GM12878 (cell line): ENCODE results near the gene PIEZO2. TPM values are rescaled to one million over a fixed set of nuclear protein-coding genes. Genes with fewer than 3 reads are reported as not detected.

ENCODE experiments used
- ATAC-seq: fragments of 200-7000 bp; cut with Tn5 transposase; 3 replicates; pipeline ENCODE4 v1.9.1; 2020; ENCODE audit warnings: mild to moderate bottlenecking, moderate library complexity
- BruUV-seq: library from RNA; stranded (reverse); fragments of 400-500 nt; replicated peaks from 2 replicates; lab custom pipeline; 2021; lab: Mats Ljungman, UMichigan
- CTCF ChIA-PET: fragments of 300-600 bp; sonication (Branson Sonifier 250); formaldehyde crosslinking; extraction: SDS; loops from one replicate; lab custom pipeline; 2021; ENCODE audit warnings: inconsistent platforms; lab: Yijun Ruan, JAX
- POLR2A ChIA-PET: fragments of 350-600 bp; formaldehyde crosslinking; extraction: SDS; loops from one replicate; lab custom pipeline; 2021; ENCODE audit warnings: inconsistent platforms; lab: Charles Lee
- RAD21 ChIA-PET: fragments of 300-600 bp; sonication (Branson Sonifier 250); formaldehyde crosslinking; loops from one replicate; lab custom pipeline; 2023; ENCODE audit warnings: antibody characterized with exemption; ENCODE audit not compliant: unreplicated experiment; lab: Charles Lee
- SMC1A ChIA-PET: fragments of 300-600 bp; sonication (Branson Sonifier 250); formaldehyde crosslinking; loops from one replicate; lab custom pipeline; 2023; ENCODE audit not compliant: unreplicated experiment, uncharacterized antibody; lab: Charles Lee
- DNase-seq: peaks from one replicate; pipeline ENCODE4 v3.0.0-alpha.2; 2011; ENCODE audit warnings: low read depth, low spot score
- FAIRE-seq: peaks from 3 replicates; lab custom pipeline; 2011; peaks lifted over from hg19 to GRCh38; lab: Jason Lieb, UNC
- H2AFZ ChIP-seq: 2 replicates; pipeline ENCODE4 v1.6.0; 2011; ENCODE audit warnings: low read depth, low read length, control low read depth; ENCODE audit not compliant: control insufficient read depth
- H3K27ac ChIP-seq: 2 replicates; pipeline ENCODE4 v1.5.1; 2011; ENCODE audit warnings: control low read depth; ENCODE audit not compliant: control insufficient read depth, insufficient read depth
- H3K27me3 ChIP-seq, 2 experiments: replicated peaks in 1 of 2; 2 replicates each; pipeline versions ENCODE4 v1.6.0 to v1.6.1; 2011; ENCODE audit warnings: low read length in 1 of 2; ENCODE audit not compliant: control insufficient read depth in 2 of 2, insufficient read depth in 2 of 2
- H3K36me3 ChIP-seq, 2 experiments: 2 replicates each; pipeline ENCODE4 v1.5.1; 2011; ENCODE audit warnings: low read length in 1 of 2; ENCODE audit not compliant: control insufficient read depth in 2 of 2, insufficient read depth in 2 of 2
- H3K4me1 ChIP-seq: 2 replicates; pipeline ENCODE4 v1.6.1; 2011; ENCODE audit warnings: mild to moderate bottlenecking, low read length, moderate library complexity, mixed read lengths; ENCODE audit not compliant: control insufficient read depth, insufficient read depth
- H3K4me2 ChIP-seq: 2 replicates; pipeline ENCODE4 v1.6.0; 2011; ENCODE audit warnings: control low read depth; ENCODE audit not compliant: control insufficient read depth, insufficient read depth
- H3K4me3 ChIP-seq: fragments of 200-600 bp; sonication (generic); 2 replicates; pipeline ENCODE4 v1.5.1; 2016
- H3K79me2 ChIP-seq: 2 replicates; pipeline ENCODE4 v1.6.0; 2011; ENCODE audit warnings: low read length; ENCODE audit not compliant: control insufficient read depth, insufficient read depth
- H3K9ac ChIP-seq: 2 replicates; pipeline ENCODE4 v1.8.0; 2011; ENCODE audit warnings: low read length, control low read depth, mixed read lengths; ENCODE audit not compliant: control insufficient read depth, insufficient read depth
- H3K9me3 ChIP-seq: replicated peaks from 3 replicates; pipeline ENCODE4 v1.5.1; 2011; ENCODE audit warnings: mild to moderate bottlenecking, low read length; ENCODE audit not compliant: control insufficient read depth, insufficient read depth
- H4K20me1 ChIP-seq: 2 replicates; pipeline ENCODE4 v1.6.0; 2011; ENCODE audit not compliant: control insufficient read depth, insufficient read depth
- CTCF ChIP-seq, 3 experiments: IDR thresholded peaks in 2 of 3; conservative IDR thresholded peaks in 1 of 3; 2 replicates each; pipeline ENCODE4 v1.5.1; 2011; ENCODE audit warnings: low read depth in 3 of 3, low read length in 3 of 3, mild to moderate bottlenecking in 3 of 3, control low read depth in 2 of 3, moderate library complexity in 2 of 3, inconsistent platforms in 1 of 3, mixed read lengths in 1 of 3; ENCODE audit not compliant: control insufficient read depth in 2 of 3, insufficient read depth in 1 of 3; ENCODE audit errors: extremely low read depth in 1 of 3
- WGBS: methylation state at CpG from one replicate; pipeline ENCODE4 v1.1.6; 2016; ENCODE audit warnings: low lambda C conversion rate; ENCODE audit not compliant: insufficient replicate concordance, insufficient coverage; ENCODE audit errors: missing lambda C conversion rate; 5-methylcytosine and 5-hydroxymethylcytosine counted together
- in situ Hi-C: fragments of 300-500 bp; cut with MboI; formaldehyde crosslinking; loops from 9 replicates; pipeline ENCODE4 v1.14.3; 2018; ENCODE audit warnings: mixed read lengths
- intact Hi-C: fragments of 100-400 bp; cut with micrococcal nuclease; formaldehyde crosslinking; loops from one replicate; pipeline ENCODE4 v1.14.2; 2022; ENCODE audit not compliant: unreplicated experiment
- polyA plus RNA-seq, 11 experiments: library from polyadenylated mRNA; depleted of rRNA in 4 of 11; unstranded in 6 of 11; stranded (reverse) in 5 of 11; fragments of >200 nt; fragmentation: Nextera tagmentation in 4 of 11; fragmentation: Illumina TruSeq in 1 of 11; extraction: Ambion mirVana in 4 of 11; extraction: Trizol in 1 of 11; gene quantifications; 1 replicate in 1 of 11; 2 replicates in 10 of 11; pipeline versions ENCODE4 v1.2.1 to v1.2.3, GENCODE V29; 2011 to 2016; ENCODE audit warnings: inconsistent platforms in 2 of 11, missing spikeins in 2 of 11, low read depth in 1 of 11
- total RNA-seq, 4 experiments: library from RNA; depleted of rRNA in 3 of 4; stranded (reverse); fragments of >200 nt in 3 of 4; fragmentation: Illumina TruSeq in 1 of 4; extraction: Trizol in 1 of 4; gene quantifications; 2 replicates each; pipeline versions ENCODE4 v1.2.1 to v1.2.3, GENCODE V29; 2013 to 2021

Gene PIEZO2
- total and polyA plus RNA-seq, 10 of the 15 experiments (the other 5 are each of a cell fraction or from before 2014, with no cell fraction given) = 6.7 to 42.3 (median 27.4) TPM

GRCh38 chr18:10798727-10799550 lies 350.4 kb downstream of the PIEZO2 start:
- no peaks in the 10 kb centered on the region; the same call in 2 of the 3 replicates for H3K9me3 ChIP-seq
- ChIA-PET RAD21 (interaction anchor here (0.8 kb wide), 1 partner anchor 352 kb away, joined by 4 read pairs; no protein-coding TSS in a partner anchor), POLR2A (interaction anchor here (0.6 to 1.5 kb wide), 4 partner anchors 11 to 856 kb away, joined by 3 to 6 read pairs (median 4); no protein-coding TSS in a partner anchor), CTCF (interaction anchor here (0.5 to 1.8 kb wide), 3 partner anchors 12 to 1169 kb away, joined by 3 to 8 read pairs (median 3); no protein-coding TSS in a partner anchor), SMC1A (interaction anchor here (0.7 to 1.6 kb wide), 3 partner anchors 9 to 53 kb away, joined by 3 to 4 read pairs (median 3); no protein-coding TSS in a partner anchor)
- no peak for FAIRE-seq
- peaks cover 1 to 22% of the 10 kb centered on the region in 2 experiments for H3K36me3 ChIP-seq
- no peak overlapping the region for H3K4me3 ChIP-seq
- peak; percentile 38 for ATAC-seq
- no peak for TF ChIP-seq CTCF (IDR thresholded peaks at IDR 0.05 in 2 of 3, conservative IDR thresholded peaks at IDR 0.05 in 1 of 3; ENCODE audit: control insufficient read depth in 2 of 3, extremely low read depth in 1 of 3, insufficient read depth in 1 of 3, low read depth in 3 of 3, low read length in 3 of 3)
- intact Hi-C loops = no loop called here
- no peak for DNase-seq
- no peak overlapping the region for H3K27ac ChIP-seq
- no peaks in the 10 kb centered on the region for H4K20me1 ChIP-seq
- WGBS = 51% methylated on average over 7 of the region's 7 CpGs
- H3K27me3 ChIP-seq = no peaks in the 10 kb centered on the region
- in situ Hi-C loops = no loop called here
- BruUV-seq = no TSS peak
- H3K4me2 ChIP-seq = no peak overlapping the region
- H3K9ac ChIP-seq = no peak overlapping the region
- no peaks in the 10 kb centered on the region for H3K4me1 ChIP-seq
- H2AFZ ChIP-seq = no peak overlapping the region
- H3K79me2 ChIP-seq = no peaks in the 10 kb centered on the region
